K562 (cell line): ENCODE results near the gene ZBTB24. TPM values are rescaled to one million over a fixed set of nuclear protein-coding genes. Genes with fewer than 3 reads are reported as not detected.

Experiments
- ATAC-seq: fragments of 200-7000 bp; cut with Tn5 transposase; 3 replicates; pipeline ENCODE4 v1.9.1; 2020; ENCODE audit warnings: moderate library complexity
- BruUV-seq: library from RNA; stranded (reverse); fragments of 400-500 nt; replicated peaks from 2 replicates; lab custom pipeline; 2021; lab: Mats Ljungman, UMichigan
- CTCF ChIA-PET: fragments of 300-600 bp; formaldehyde crosslinking; extraction: SDS; loops from one replicate; lab custom pipeline; 2021; ENCODE audit warnings: low intra/inter-chr PET ratio; lab: Yijun Ruan, JAX
- POLR2A ChIA-PET: fragments of 300-600, 350-650 bp; sonication (Branson Sonifier 250); formaldehyde crosslinking; extraction: SDS; loops from one replicate; lab custom pipeline; 2021; ENCODE audit warnings: antibody characterized with exemption, inconsistent platforms; lab: Yijun Ruan, JAX
- DNase-seq, 4 experiments: peaks; one replicate each; pipeline versions ENCODE4 v3.0.0 to v3.0.0-alpha.2; 2011 to 2018; ENCODE audit warnings: low spot score in 3 of 4, mixed read lengths in 3 of 4; ENCODE audit errors: extremely low read depth in 1 of 4
- FAIRE-seq: peaks from 2 replicates; lab custom pipeline; 2011; peaks lifted over from hg19 to GRCh38; lab: Jason Lieb, UNC
- H2AFZ ChIP-seq: 2 replicates; pipeline ENCODE4 v1.6.0; 2011; ENCODE audit warnings: low read depth, low read length, control low read depth, inconsistent platforms
- H3K27ac ChIP-seq: fragments of 200-600 bp; 3 replicates; pipeline ENCODE4 v1.8.0; 2011; ENCODE audit warnings: low read depth, mild to moderate bottlenecking, control low read depth, inconsistent platforms, low read length, moderate library complexity, mixed read lengths; ENCODE audit errors: extremely low read depth
- H3K27me3 ChIP-seq, 2 experiments: fragments of 300-600 bp in 1 of 2; 2 replicates in 1 of 2; 3 replicates in 1 of 2; pipeline versions ENCODE4 v1.6.0 to v1.8.0; 2011; ENCODE audit warnings: inconsistent platforms in 2 of 2, low read length in 2 of 2, mild to moderate bottlenecking in 1 of 2, mixed read lengths in 1 of 2, moderate library complexity in 1 of 2; ENCODE audit not compliant: control insufficient read depth in 2 of 2, insufficient read depth in 2 of 2
- H3K36me3 ChIP-seq: fragments of 300-600 bp; 3 replicates; pipeline ENCODE4 v1.8.0; 2011; ENCODE audit warnings: mild to moderate bottlenecking, low read length, inconsistent platforms; ENCODE audit not compliant: control insufficient read depth, insufficient read depth
- H3K4me1 ChIP-seq, 2 experiments: fragments of 200-600 bp in 1 of 2; replicated peaks in 1 of 2; 2 replicates in 1 of 2; 3 replicates in 1 of 2; pipeline versions ENCODE4 v1.5.1 to v1.8.0; 2011; ENCODE audit warnings: inconsistent platforms in 2 of 2, low read length in 2 of 2, mild to moderate bottlenecking in 1 of 2, mixed read lengths in 1 of 2, moderate library complexity in 1 of 2; ENCODE audit not compliant: control insufficient read depth in 2 of 2, insufficient read depth in 2 of 2
- H3K4me2 ChIP-seq: 2 replicates; pipeline ENCODE4 v1.6.1; 2011; ENCODE audit warnings: low read length, control low read depth, inconsistent platforms, mixed read lengths; ENCODE audit not compliant: insufficient read depth
- H3K4me3 ChIP-seq: fragments of 200-600 bp; sonication (generic), shearing (Covaris generic); 2 replicates; pipeline ENCODE4 v1.5.1; 2016; ENCODE audit warnings: control low read depth, inconsistent platforms
- H3K79me2 ChIP-seq: fragments of 200-600 bp; 3 replicates; pipeline ENCODE4 v1.8.0; 2011; ENCODE audit warnings: low read length, inconsistent platforms; ENCODE audit not compliant: control insufficient read depth, insufficient read depth
- H3K9ac ChIP-seq, 2 experiments: 2 replicates each; pipeline versions ENCODE4 v1.6.0 to v1.6.1; 2011; ENCODE audit warnings: low read depth in 2 of 2, low read length in 2 of 2, control low read depth in 1 of 2, inconsistent platforms in 1 of 2, mild to moderate bottlenecking in 1 of 2, mixed read lengths in 1 of 2; ENCODE audit not compliant: insufficient read depth in 1 of 2
- H3K9me1 ChIP-seq: one replicate; pipeline ENCODE4 v1.6.0; 2011; ENCODE audit warnings: inconsistent platforms, mild to moderate bottlenecking, low read length, moderate library complexity; ENCODE audit not compliant: control insufficient read depth, insufficient read depth
- H3K9me3 ChIP-seq: replicated peaks from 2 replicates; pipeline ENCODE4 v1.5.1; 2011; ENCODE audit warnings: low read depth, low read length, inconsistent platforms; ENCODE audit not compliant: control insufficient read depth, insufficient read depth
- H4K20me1 ChIP-seq: replicated peaks from 2 replicates; pipeline ENCODE4 v1.6.1; 2011; ENCODE audit warnings: low read length, inconsistent platforms, mixed read lengths; ENCODE audit not compliant: control insufficient read depth, insufficient read depth
- COPS2 ChIP-seq: fragments of 450-650 bp; conservative IDR thresholded peaks from 2 replicates; pipeline ENCODE4 v1.6.1; 2016; ENCODE audit warnings: mild to moderate bottlenecking, moderate library complexity
- KAT7 ChIP-seq: sonication (generic); formaldehyde crosslinking; IDR thresholded peaks from 2 replicates; pipeline ENCODE4 v1.8.0; 2022; ENCODE audit warnings: missing genetic modification reagents, mild to moderate bottlenecking, borderline replicate concordance
- PATZ1 ChIP-seq: fragments of 250-450 bp; sonication (Bioruptor Pico); IDR thresholded peaks from 2 replicates; pipeline ENCODE4 v1.5.0; 2020; ENCODE audit warnings: mild to moderate bottlenecking, borderline replicate concordance
- SMARCB1 ChIP-seq: IDR thresholded peaks from 2 replicates; pipeline ENCODE4 v1.6.1; 2011; ENCODE audit warnings: improper control_type of control experiment, low read depth; ENCODE audit not compliant: insufficient read length
- SRSF3 ChIP-seq: fragments of 200-400 bp; formaldehyde crosslinking; IDR thresholded peaks from 2 replicates; pipeline ENCODE4 v1.6.1; 2016; ENCODE audit warnings: mild to moderate bottlenecking, low read length, moderate library complexity; ENCODE audit not compliant: insufficient read depth
- ZNF140 ChIP-seq: fragments of 250-450 bp; sonication (Bioruptor Pico); IDR thresholded peaks from 2 replicates; pipeline ENCODE4 v1.8.0; 2021; ENCODE audit warnings: moderate library complexity, mild to moderate bottlenecking, inconsistent platforms
- ZNF644 ChIP-seq: fragments of 200-800 bp; sonication (Bioruptor generic); IDR thresholded peaks from 2 replicates; pipeline ENCODE4 v1.6.1; 2016; ENCODE audit warnings: low read depth, missing genetic modification characterization, missing compliant biosample characterization
- WGBS: fragments of 100-300 bp; shearing (Covaris generic); methylation state at CpG from one replicate; pipeline ENCODE4 v1.1.6; 2016; ENCODE audit warnings: low coverage, mixed read lengths; ENCODE audit not compliant: insufficient coverage; ENCODE audit errors: missing lambda C conversion rate; 5-methylcytosine and 5-hydroxymethylcytosine counted together
- in situ Hi-C: fragments of 300-500 bp; cut with MboI; formaldehyde crosslinking; loops from 4 replicates; pipeline ENCODE4 v1.15.0; 2018; ENCODE audit warnings: inconsistent platforms, mixed read lengths
- intact Hi-C: fragments of 100-400 bp; cut with micrococcal nuclease; formaldehyde crosslinking; loops from 2 replicates; pipeline ENCODE4 v1.14.2; 2022
- polyA plus RNA-seq, 8 experiments: library from polyadenylated mRNA; depleted of rRNA in 4 of 8; stranded (reverse) in 5 of 8; unstranded in 3 of 8; fragments of >200 nt; fragmentation: Nextera tagmentation in 2 of 8; fragmentation: Illumina TruSeq in 1 of 8; extraction: Ambion mirVana in 2 of 8; extraction: Trizol in 1 of 8; gene quantifications; 2 replicates each; pipeline versions ENCODE4 v1.2.1 to v1.2.3, GENCODE V29; 2011 to 2014; ENCODE audit warnings: inconsistent platforms in 1 of 8, missing spikeins in 1 of 8
- total RNA-seq, 7 experiments: library from RNA; depleted of rRNA in 6 of 7; stranded (reverse); fragments of >200 nt in 6 of 7; fragmentation: Illumina TruSeq in 2 of 7; extraction: Trizol in 2 of 7; gene quantifications; 2 replicates each; pipeline versions ENCODE4 v1.2.1 to v1.2.3, GENCODE V29; 2011 to 2021; ENCODE audit warnings: low replicate concordance in 1 of 7
- TF ChIP-seq, protein P1 (sequence below): fragments of 200-400 bp; formaldehyde crosslinking; IDR thresholded peaks from 2 replicates; pipeline ENCODE4 v1.6.1; 2017; ENCODE audit warnings: mild to moderate bottlenecking, low read depth, low read length, moderate library complexity

ZBTB24 gene
- total and polyA plus RNA-seq, 9 of the 15 experiments (the other 6 are each of a cell fraction or from before 2014, with no cell fraction given), result 2.0 to 16.7 (median 8.3) TPM

GRCh38 chr6:109429496-109429895 is 53.5 kb downstream of the ZBTB24 start:
- Histone ChIP-seq H3K36me3 (no peaks in the 10 kb centered on the region), H2AFZ (no peak overlapping the region), H3K9me1 (no peaks in the 10 kb centered on the region), H3K9me3 (no peaks in the 10 kb centered on the region), H3K4me3 (no peak overlapping the region), H3K27ac (no peak overlapping the region), H4K20me1 (no peaks in the 10 kb centered on the region), H3K27me3 (no peaks in the 10 kb centered on the region), H3K79me2 (no peaks in the 10 kb centered on the region), H3K9ac (no peak overlapping the region), H3K4me2 (no peak overlapping the region), H3K4me1 (no peaks in the 10 kb centered on the region; a peak in 1 of 5 replicates)
- DNase-seq, result no peak
- intact Hi-C loops (no loop called here), in situ Hi-C loops (no loop called here)
- no TSS peak for BruUV-seq
- no peak for FAIRE-seq
- ChIA-PET POLR2A (interaction anchor here (0.9 to 1.0 kb wide), 3 partner anchors 15 to 45 kb away, joined by 3 to 7 read pairs (median 6); no protein-coding TSS in a partner anchor), CTCF (no interaction called here)
- WGBS, result 60% methylated on average over 3 of the region's 3 CpGs
- no peak for ATAC-seq
- TF ChIP-seq SMARCB1, result no peak
- no peak for TF ChIP-seq COPS2
- TF ChIP-seq ZNF644, result no peak
- TF ChIP-seq SRSF3, result no peak
- TF ChIP-seq PATZ1 (CRISPR knock-in tag), result no peak
- TF ChIP-seq KAT7 (CRISPR knock-in tag), result no peak
- TF ChIP-seq, protein P1, sequence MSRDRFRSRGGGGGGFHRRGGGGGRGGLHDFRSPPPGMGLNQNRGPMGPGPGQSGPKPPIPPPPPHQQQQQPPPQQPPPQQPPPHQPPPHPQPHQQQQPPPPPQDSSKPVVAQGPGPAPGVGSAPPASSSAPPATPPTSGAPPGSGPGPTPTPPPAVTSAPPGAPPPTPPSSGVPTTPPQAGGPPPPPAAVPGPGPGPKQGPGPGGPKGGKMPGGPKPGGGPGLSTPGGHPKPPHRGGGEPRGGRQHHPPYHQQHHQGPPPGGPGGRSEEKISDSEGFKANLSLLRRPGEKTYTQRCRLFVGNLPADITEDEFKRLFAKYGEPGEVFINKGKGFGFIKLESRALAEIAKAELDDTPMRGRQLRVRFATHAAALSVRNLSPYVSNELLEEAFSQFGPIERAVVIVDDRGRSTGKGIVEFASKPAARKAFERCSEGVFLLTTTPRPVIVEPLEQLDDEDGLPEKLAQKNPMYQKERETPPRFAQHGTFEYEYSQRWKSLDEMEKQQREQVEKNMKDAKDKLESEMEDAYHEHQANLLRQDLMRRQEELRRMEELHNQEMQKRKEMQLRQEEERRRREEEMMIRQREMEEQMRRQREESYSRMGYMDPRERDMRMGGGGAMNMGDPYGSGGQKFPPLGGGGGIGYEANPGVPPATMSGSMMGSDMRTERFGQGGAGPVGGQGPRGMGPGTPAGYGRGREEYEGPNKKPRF, result no peak
- TF ChIP-seq ZNF140 (CRISPR knock-in tag), result no peak
